ENCODE measurements around the gene CXorf66.

The CXorf66 gene, protein sequence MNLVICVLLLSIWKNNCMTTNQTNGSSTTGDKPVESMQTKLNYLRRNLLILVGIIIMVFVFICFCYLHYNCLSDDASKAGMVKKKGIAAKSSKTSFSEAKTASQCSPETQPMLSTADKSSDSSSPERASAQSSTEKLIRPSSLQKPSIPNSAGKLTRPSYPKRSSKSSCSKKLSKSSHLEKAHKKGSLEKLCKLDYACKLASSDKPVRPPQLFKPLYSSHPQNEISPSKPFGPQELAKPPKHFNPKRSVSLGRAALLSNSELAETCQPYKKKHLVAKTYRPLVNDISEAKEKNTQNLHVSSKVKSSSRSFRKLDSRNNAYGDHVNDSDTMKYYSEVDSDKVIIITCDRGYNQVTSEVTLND

DNA sequence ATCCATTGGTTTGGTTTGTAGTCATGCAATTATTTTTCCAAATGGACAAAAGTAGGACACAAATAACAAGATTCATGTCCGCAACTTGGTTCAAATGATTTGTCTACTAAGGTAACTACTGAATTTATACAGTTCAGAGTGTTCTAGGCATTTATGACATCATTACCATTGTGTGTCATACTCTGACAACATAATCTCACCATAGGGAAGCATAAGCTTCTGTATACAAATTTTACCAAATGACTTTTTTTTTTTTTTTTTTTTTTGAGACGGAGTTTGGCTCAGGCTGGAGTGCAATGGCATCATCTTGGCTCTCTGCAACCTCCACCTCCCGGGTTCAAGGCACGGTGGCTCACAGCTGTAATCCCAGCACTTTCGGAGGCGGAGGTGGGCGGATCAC, at the start of gene CXorf66:
Gene CXorf66, minus strand, starts transcription at position 101 of the 400 bp plus-strand sequence. Its CDS starts 25 bp downstream, at position 76.
- H3K36me3 ChIP-seq, result no peaks in the 10 kb centered on the region
- intact Hi-C loops (cut with DNase I; ENCODE audit: low total_unique reads), result no loop called here
- TF ChIP-seq, protein P1, sequence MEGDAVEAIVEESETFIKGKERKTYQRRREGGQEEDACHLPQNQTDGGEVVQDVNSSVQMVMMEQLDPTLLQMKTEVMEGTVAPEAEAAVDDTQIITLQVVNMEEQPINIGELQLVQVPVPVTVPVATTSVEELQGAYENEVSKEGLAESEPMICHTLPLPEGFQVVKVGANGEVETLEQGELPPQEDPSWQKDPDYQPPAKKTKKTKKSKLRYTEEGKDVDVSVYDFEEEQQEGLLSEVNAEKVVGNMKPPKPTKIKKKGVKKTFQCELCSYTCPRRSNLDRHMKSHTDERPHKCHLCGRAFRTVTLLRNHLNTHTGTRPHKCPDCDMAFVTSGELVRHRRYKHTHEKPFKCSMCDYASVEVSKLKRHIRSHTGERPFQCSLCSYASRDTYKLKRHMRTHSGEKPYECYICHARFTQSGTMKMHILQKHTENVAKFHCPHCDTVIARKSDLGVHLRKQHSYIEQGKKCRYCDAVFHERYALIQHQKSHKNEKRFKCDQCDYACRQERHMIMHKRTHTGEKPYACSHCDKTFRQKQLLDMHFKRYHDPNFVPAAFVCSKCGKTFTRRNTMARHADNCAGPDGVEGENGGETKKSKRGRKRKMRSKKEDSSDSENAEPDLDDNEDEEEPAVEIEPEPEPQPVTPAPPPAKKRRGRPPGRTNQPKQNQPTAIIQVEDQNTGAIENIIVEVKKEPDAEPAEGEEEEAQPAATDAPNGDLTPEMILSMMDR (IDR thresholded peaks at IDR 0.05), result no peak

DNA sequence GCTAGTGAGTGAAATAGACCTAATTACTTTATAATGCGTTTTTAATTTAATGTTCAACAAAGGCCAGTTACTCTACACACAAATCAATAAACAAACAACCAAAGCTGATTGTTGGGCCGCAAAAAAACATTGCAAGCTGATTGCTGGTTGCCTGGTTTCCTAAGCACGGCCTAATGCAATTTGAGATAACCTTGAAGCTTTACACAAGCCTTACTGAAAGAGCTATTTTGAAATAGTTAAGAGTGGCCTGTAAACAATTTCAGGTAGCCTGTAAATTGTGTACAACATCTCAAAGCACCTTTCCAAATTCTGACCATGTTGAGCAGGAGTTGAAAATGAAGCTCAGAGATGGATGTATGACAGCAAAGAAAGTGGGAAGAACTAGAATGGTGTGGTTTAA, 17.5 kb upstream of the CXorf66 start:
- Histone ChIP-seq H3K4me1 (no peaks in the 10 kb centered on the region), H3K4me3 (no peak overlapping the region), H3K36me3 (no peaks in the 10 kb centered on the region), H3K27ac (no peak overlapping the region), H3K27me3 (no peaks in the 10 kb centered on the region), H3K9me3 (no peaks in the 10 kb centered on the region)
- intact Hi-C loops (cut with DNase I; ENCODE audit: low total_unique reads), result no loop called here
- no peak for DNase-seq
- TF ChIP-seq, protein P1 (IDR thresholded peaks at IDR 0.05), result no peak

More for the DNA sequence above, at the start of gene CXorf66:
- H3K4me1 ChIP-seq, result no peaks in the 10 kb centered on the region
- DNase-seq, result no peak
- H3K9me3 ChIP-seq, result no peaks in the 10 kb centered on the region
- no peak within 1 kb of the TSS for H3K27ac ChIP-seq
- H3K4me3 ChIP-seq, result no peak within 1 kb of the TSS
- no peaks in the 10 kb centered on the region for H3K27me3 ChIP-seq

DNA sequence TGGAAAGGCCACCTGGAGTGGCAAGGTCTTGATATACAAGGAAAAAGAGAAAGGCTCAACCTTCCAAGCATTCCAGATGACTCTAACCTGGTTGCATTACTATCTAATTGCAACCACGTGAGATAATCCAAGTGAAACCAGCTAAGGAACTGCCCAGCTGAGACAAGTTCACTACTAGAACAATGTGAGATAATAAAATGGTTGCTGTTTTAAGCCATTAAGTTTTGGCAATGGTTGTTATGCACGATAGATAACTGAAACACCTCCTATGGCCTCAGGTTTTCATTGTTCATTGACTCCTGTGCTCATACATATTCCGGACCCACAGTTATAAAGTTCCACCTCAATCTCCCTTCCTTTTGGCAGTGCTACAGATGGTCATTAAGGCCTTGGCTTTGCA, 9.2 kb upstream of the CXorf66 start:
- H3K9me3 ChIP-seq, result peaks cover 0 to 8% (median 0%) of the 10 kb centered on the region in 3 donors
- TF ChIP-seq, protein P1 (IDR thresholded peaks at IDR 0.05), result no peak
- no peaks in the 10 kb centered on the region for H3K4me1 ChIP-seq
- no peak overlapping the region for H3K27ac ChIP-seq
- H3K4me3 ChIP-seq, result no peak overlapping the region
- no peaks in the 10 kb centered on the region for H3K36me3 ChIP-seq
- intact Hi-C loops (cut with DNase I; ENCODE audit: low total_unique reads), result no loop called here
- H3K27me3 ChIP-seq, result no peaks in the 10 kb centered on the region
- DNase-seq, result no peak

GRCh38 chrX:139972629-139973624, 7.6 kb upstream of the CXorf66 start:
- Histone ChIP-seq H3K4me1 (no peaks in the 10 kb centered on the region), H3K9me3 (peaks cover 0 to 8% (median 0%) of the 10 kb centered on the region in 3 donors), H3K4me3 (no peak overlapping the region), H3K36me3 (no peaks in the 10 kb centered on the region), H3K27me3 (no peaks in the 10 kb centered on the region), H3K27ac (no peak overlapping the region)
- TF ChIP-seq, protein P1 (IDR thresholded peaks at IDR 0.05), result no peak
- no peak for DNase-seq
- intact Hi-C loops (cut with DNase I; ENCODE audit: low total_unique reads), result no loop called here

- intact Hi-C loops (cut with DNase I; ENCODE audit: low total_unique reads), result no loop called here
- Histone ChIP-seq H3K4me3 (no peak overlapping the region), H3K27me3 (no peaks in the 10 kb centered on the region)
These were observed 6.8 kb upstream of the CXorf66 start for GRCh38 chrX:139972113-139972512.

More at GRCh38 chrX:139972113-139972512, 6.8 kb upstream of the CXorf66 start:
- H3K36me3 ChIP-seq, result no peaks in the 10 kb centered on the region
- H3K9me3 ChIP-seq, result peaks cover 0 to 6% (median 0%) of the 10 kb centered on the region in 3 donors
- TF ChIP-seq, protein P1 (IDR thresholded peaks at IDR 0.05), result no peak
- H3K4me1 ChIP-seq, result no peaks in the 10 kb centered on the region
- no peak overlapping the region for H3K27ac ChIP-seq
- no peak for DNase-seq
